PC-3 (cell line): ENCODE measurements around the gene ANAPC10.

ENCODE experiments used
- EZH2 ChIP-seq: fragments of 300-600 bp; sonication (generic); IDR thresholded peaks from one replicate; pipeline ENCODE4 v1.6.1; 2017; ENCODE audit warnings: antibody characterized with exemption, mild to moderate bottlenecking, low read length; ENCODE audit not compliant: unreplicated experiment
- TF ChIP-seq, protein P1 (sequence below): fragments of 300-600 bp; sonication (generic); conservative IDR thresholded peaks from 2 replicates; pipeline ENCODE4 v1.5.1; 2017; ENCODE audit warnings: antibody characterized with exemption, low read depth, mild to moderate bottlenecking, low read length

DNA sequence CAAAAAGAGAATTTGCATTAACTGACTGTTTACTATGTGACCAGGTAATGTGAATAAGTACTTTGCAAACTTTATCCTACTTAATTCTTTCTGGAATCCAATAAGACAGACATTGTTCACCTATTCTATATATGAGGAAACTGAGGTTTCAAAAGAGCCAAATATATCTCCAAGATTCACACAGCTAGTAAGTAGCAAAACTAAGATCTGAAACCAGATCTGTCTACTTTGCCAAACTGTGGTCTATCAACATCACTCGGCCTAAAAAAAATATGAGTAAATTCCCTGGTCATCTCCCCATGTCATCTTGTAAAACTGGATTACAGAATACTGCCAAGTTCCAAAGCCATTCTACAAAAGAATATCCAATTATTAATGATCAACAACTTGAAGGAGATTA is 52.8 kb downstream of the ANAPC10 start:
- TF ChIP-seq, protein P1, sequence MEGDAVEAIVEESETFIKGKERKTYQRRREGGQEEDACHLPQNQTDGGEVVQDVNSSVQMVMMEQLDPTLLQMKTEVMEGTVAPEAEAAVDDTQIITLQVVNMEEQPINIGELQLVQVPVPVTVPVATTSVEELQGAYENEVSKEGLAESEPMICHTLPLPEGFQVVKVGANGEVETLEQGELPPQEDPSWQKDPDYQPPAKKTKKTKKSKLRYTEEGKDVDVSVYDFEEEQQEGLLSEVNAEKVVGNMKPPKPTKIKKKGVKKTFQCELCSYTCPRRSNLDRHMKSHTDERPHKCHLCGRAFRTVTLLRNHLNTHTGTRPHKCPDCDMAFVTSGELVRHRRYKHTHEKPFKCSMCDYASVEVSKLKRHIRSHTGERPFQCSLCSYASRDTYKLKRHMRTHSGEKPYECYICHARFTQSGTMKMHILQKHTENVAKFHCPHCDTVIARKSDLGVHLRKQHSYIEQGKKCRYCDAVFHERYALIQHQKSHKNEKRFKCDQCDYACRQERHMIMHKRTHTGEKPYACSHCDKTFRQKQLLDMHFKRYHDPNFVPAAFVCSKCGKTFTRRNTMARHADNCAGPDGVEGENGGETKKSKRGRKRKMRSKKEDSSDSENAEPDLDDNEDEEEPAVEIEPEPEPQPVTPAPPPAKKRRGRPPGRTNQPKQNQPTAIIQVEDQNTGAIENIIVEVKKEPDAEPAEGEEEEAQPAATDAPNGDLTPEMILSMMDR = no peak
- TF ChIP-seq EZH2 = no peak
